Fibroblast of skin of right quadriceps (primary cell): Measurements from ENCODE around the gene MORN1.

ENCODE experiments used
- DNase-seq: peaks from one replicate; pipeline ENCODE4 v3.0.0-alpha.2; 2013

The MORN1 gene

DNA sequence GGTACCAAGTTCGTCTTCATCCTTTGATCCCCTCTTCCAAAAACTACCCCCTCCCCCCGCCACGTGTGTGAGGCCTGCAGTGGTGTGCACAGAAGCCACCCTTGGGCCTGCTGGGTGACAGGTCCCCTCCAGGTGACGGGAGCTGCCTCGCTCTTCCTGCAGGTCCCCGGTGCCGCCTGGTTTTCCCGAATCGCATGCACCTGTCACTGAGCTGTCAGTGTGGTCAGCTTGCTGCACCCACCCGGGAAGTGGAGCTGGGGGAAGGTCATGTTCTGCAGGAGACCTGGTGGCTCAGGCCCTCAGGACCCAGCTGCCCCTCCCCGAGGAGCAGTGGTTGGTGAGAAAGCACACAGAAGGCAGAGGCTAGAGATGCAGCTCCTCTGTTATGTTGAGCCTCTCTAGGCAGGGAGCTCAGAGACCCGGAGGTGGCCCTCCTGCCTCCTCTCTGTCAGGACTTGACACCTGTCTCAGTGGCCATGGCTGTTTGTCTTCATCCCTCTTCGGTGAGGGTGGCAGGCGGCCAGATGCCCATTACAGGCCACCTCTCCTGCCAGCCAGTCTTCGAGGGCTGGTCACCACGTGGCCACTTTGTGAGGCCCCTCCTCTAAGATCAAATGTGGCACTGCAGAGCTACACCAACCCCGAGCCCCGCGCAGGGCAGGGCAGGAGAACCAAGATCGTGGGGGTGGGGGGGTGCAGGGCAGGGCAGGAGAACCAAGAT is 102.4 kb downstream of the MORN1 start:
- no peak for DNase-seq

DNA sequence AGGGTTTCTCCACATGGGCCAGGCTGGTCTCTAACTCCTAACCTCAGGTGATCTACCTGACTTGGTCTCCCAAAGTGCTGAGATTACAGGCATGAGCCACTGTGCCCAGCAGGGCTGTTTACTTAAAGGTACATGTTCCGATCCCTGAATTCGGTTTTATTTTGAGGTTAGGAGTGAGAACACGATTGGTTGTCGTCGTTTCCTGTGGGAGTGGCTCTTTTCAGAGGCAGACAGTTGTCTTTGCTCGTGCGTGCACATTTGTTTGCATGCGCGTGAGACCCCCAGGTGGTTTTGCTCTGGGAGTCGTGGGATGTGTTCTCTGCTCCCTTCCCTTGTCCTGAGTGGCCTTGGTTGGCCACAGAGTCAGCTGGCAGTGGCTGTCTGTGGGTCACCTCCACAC is 103.0 kb downstream of the MORN1 start:
- no peak for DNase-seq

DNA sequence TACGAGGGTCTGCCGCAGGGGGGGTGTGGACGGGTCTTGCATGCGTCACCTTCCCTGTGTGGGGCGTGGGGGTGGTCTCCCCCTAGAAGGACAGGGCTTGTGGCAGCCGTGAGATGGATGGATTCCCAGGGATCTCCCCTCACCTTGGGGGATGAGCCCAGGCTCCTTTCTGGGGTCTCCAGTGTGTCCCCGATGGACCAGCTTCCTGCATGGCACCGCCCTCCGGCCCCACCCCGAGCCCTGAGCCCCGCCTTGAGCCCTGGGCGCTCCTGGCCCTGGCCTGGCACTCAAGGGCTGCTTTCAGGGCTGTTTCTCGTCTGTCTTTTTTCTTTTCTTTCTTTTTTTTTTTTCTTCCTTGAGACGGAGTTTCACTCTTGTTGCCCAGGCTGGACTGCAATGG is 103.7 kb downstream of the MORN1 start:
- DNase-seq = no peak

DNA sequence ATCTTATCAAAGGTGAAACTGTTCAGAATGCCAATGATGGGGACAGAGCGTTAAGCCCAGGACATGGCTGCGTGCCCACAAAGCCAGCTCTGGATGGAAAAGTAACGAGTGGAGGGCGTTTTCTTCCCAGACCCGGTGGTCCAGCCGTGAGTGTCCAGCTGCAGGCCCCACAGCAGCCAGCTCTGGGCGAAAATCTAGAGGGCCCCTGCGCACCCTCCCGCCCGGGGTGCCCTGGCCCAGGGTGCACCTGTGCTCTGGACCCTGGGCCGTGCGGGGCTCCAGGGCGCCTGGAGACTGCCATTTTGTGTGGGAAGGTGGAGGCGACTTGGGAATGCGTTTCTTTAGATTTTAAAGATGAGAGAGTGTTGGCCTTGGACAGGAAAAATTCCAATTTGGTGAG is 104.4 kb downstream of the MORN1 start:
- DNase-seq = no peak

DNA sequence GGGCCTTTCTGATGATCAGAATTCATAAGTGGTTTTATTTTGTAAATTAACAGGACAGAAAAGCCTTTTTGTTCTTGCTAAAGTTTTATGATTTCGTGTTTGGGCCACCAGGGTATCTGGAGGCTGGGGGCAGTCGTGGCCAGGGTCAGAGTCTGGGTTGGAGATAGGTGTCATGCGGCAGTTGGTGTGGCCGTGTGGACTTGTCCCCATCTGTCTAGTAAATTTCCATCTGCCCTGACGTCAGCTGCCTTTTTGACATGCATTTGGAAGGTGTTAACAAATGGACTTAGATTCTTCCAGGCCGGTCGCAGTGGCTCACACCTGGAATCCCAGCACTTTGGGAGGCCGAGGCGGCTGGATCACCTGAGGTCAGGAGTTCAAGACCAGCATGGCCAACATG is 106.4 kb downstream of the MORN1 start:
- no peak for DNase-seq

DNA sequence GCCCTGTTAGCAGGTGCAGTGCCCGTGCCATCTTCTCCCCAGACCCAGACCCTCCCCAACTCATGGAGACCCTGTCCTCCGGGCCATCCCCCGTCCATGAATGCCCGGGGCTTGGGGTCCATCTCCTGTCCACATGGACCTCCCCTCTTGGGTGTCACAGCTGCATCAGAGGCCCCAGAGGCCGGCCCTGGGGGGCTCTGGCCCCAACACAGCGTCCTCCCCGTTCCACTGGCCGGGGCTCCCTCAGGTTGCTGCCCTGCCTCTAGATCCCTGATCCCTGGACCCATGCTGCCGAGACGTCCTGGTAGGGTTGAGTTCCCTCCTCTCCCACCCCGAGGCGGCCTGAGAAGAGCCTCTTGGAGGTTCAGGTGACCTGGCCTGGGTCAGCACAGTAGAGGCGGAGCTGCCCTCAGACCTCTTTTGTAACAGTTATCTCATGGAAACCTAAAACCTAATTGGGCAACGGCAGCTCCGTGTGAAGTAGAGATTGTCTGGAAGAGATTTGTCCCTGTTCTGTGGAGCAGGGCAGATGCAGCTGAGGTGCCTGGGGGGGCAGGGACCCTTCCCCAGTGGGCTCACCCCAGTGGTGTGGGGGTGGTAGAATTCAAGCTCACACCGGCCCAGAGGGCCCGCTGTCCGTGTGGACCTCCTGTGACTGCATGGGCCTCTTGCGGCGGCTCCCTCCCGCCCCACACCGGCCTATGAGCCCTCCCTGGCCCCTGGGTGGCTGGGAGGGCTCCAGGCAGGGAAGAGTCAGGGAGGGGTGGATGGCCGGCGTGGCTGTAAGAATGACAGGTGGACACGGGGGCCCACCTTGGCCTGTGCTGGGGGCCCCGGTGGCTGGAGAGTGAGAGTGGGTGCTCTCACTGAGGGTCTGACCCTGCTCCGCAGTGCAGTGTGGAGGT is 107.1 kb downstream of the MORN1 start:
- no peak for DNase-seq

DNA sequence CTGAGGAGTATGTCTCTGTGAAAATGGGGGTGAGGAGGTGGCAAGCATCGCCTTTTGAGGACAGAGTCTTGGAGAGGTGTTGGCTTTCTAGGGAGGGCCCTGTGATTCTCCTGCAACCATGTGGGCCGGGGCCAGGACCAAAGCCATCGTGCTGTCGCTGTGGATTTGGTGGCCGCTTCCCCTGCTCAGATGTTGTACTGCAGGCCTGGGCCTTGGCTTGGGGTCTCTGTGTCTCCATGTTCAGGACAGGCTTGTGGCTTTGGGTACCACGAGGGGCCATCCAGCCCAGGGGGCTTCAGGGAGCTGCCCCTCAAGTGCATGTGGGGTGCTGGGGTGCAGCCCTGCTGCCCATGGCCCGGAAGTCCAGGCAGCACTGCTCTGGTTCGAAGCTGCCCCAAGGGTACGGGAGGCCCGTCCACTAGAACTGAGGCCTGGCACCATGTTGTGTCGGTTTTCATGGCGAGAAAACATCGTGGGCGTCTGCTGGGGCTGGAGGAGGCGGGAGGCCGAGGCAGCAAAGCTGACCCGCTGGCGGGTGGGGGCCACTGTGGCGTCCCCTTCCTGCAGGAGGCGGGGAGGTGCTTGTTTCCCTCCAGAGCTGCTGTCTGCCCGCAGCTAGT is 107.9 kb downstream of the MORN1 start:
- no peak for DNase-seq

DNA sequence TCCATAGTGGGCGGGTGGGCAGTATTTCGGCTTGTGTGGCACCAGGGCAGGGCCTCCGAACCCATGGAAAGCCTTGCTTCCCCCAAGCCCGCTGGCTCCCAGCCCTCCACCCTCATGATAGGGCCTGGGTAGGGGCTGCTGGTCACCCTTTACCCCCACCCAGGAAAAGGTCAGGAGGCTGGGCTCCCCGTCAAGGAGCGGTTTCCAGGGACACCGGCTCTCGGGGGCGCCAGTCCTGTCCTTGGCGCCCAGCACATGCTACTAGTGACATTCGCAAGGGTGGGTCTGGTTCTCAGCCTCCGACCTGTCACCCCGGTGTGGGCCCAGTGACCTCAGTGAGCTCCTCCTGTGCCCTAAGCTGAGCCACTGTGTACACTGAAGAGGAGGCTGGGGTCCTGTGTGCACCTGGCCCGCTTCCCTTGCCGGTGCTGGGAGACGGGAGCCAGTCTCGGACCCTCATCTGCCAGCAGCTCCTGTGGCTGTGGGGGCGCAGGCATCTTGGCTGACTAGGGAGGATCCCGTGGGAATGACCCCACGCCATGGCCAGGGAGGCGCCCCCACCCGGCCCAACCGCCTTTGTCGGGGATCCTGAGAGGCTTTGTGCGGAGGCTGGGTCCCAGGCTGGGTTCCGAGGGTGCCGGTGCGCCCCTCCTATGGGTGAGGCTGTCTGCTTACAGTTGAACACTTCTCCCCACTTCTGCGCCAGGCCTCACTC is 108.6 kb downstream of the MORN1 start:
- DNase-seq = no peak

DNA sequence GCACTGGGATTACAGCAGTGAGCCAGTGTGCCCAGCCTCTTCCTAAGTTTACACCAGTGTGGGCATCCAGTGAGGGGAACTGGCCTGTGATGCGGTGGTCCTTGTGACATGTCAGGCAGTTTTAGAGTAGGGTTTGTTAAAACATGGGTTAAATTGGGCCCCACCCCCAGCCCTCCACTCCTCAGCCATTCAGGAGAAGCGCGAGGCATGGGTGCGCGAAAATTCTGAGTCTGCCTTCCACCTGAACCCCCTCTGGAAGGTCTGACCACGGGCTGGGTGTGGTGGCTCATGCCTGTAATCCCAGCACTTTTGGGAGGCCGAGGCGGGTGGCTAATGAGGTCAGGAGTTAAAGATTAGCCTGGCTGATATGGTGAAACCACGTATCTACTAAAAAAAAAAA is 111.5 kb downstream of the MORN1 start:
- no peak for DNase-seq

DNA sequence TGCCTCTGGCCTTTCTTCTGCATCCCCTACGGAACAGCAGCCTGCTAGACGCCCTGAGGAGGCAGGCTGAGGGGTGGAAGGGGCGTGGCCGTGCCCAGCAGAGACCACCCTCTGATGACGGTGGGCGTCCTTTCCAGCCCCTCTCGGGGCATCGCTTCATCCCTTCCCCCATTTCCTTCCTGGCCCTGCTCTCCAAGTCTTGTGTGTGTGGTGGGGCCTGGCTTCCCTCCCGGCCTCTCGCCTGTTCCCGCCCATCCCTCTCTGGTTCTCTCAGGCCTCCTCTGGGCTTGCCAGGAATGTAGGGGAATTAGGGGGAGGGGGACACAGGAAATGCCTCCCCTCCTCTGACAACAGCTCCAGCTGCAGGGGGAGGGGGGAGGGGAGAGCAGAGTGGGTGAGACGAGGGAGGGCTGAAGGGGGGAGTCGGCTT is 112.1 kb downstream of the MORN1 start:
- peak; percentile 100 for DNase-seq

DNA sequence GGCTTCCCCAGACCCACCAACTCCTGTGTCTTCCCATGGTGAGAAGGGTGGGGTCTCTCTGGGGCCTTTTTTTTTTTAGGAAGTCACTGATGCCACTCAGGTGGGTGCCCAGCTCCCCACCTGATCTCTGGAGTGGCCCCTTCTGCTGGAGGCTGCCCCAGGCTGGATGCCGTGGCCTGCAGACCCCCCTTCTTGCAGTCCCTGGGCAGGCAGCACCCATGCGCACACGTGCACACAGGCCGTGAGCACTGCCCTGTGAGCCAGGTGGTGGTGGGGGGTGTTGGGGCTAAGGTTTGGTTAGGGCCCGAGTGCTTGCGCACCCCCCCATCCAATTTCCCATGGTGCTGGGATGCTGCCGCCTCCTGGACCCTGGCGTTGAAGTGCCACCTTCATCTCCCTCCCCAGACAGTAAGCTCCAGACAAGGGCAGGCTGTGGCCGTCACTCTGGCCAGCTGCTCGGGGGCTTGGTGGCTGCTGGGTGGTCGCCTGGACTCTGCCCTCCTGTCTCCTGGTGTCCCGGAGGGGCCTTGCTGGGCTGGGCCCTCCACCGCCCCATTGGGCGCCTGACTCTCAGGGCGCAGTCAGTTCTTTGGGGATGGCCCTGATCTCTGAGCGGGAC is 112.7 kb downstream of the MORN1 start:
- DNase-seq = no peak

DNA sequence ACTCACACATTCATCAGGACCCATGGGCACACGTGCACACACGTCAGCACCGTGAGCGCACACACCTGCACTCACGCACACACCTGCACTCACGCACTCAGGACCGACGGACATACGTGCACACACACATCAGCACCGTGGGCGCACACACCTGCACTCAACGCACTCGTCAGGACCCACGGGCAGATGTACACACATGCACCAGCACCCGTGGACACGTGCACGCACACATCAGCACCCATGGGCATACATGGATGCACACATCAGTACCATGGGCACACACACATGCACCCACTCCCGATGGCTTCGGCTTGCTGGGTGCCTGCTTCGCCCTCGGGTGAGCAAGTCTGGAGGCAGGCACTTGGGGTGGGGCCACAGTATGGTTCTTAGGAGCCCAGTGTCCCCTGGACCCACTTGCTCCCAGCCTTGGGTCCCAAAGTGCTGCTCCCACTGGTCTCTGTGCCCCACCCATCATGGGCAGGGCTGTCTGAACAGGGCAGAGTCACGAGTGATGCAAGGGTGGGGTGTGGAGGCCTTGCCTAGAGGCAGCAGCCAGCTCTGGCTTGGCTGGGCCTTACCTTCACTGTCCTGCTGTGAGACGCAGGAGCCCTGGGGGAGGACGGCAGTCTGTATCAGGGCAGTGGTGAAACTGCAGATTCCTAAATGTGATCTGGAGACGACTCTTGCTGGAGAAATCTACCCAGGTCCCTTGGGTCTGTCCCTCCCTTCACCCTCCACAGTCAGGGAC is 113.4 kb downstream of the MORN1 start:
- DNase-seq = no peak

DNA sequence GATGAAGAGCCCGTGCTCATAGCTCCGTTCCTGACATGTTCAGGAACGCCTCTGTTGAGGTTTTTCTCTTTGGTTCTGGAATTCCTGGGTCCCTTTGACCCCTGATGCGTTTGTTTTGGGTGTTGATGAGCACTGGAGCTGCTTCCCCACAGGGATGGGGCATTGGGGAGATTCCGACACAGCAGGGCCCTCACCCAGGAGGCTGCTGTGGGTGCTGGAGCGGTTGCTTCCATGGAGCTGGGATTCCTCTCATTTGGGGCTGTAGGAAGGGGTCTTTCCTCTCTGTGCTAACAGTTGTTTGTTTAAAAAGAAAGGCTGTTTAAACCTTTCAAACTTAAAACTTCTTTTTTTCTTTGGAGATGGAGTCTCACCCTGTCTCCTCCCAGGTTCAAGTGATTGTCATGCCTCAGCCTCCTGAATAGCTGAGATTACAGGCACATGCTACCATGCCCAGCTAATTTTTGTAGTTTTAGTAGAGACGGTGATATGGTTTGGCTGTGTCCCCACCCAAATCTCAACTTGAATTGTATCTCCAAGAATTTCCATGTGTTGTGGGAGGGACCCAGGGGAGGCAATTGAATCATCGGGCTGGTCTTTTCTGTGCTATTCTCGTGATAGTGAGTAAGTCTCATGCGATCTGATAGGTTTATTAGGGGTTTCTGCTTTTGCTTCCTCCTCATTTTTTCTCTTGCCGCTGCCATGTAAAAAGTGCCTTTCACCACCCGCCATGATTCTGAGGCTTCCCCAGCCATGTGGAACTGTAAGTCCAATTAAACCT is 114.4 kb downstream of the MORN1 start:
- peak; percentile 72 for DNase-seq

DNA sequence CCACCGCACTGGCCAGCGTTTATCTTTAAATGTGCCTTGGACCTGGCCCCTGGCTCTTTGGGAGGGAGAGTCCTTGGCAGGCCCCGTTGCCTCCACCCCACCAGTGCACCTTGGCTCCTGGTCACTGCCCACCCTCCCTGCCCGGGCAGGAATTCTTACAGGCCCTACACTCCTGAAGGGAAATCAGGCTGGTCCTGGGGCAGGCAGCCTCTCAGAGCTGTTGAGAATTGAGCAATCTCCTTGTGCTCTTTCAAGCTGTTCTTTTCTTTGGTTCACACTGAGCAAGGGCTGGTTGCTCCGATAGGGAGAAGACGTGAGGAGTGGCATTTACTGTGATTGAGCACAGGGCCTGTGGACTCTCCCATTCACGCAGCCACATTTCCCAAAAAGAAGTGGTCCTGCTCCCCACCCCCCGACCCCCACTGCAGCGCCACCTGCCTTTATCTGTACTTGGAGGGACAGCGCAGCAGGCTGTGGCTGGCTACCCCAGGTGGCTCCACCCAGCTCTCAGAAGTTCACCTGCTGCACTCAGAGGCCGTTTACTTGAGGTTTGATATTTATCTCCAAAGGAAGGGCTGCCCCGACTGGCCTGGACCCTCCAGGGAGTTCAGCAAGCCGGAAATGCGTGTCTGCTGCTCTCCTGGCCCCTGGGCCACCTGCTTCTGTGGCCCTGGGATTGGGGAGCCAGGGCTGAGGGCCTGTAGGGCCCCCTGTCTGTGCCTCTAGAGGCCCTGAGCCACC is 115.4 kb downstream of the MORN1 start:
- peak; percentile 47 for DNase-seq

DNA sequence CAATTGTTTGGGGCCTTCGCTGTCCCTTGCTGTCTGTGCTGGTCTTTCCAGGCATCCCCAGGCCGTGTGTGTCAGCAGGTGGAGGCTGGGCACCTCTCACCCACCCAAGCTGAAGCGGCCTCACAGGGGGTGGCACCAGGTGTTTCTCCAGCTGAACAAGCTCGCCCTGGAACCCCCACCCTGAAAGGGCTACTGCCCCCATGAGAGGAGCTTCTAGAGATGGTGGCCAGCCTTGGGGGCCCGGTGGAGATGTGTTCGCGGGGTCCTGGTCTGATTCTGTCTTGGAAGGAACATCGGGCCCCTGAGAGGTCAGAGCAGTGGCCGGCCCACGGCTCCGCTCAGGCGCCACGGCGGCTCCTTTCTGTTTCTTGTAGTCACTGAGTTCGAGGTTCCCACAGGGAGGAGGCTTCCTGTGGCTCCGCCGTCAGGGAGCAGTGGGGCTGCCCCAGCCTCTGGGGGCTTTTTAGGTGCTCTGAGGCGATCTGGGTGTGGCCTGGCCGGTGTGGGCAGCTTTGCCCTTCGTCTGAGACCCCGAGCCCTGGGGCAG is 116.4 kb downstream of the MORN1 start:
- no peak for DNase-seq

DNA sequence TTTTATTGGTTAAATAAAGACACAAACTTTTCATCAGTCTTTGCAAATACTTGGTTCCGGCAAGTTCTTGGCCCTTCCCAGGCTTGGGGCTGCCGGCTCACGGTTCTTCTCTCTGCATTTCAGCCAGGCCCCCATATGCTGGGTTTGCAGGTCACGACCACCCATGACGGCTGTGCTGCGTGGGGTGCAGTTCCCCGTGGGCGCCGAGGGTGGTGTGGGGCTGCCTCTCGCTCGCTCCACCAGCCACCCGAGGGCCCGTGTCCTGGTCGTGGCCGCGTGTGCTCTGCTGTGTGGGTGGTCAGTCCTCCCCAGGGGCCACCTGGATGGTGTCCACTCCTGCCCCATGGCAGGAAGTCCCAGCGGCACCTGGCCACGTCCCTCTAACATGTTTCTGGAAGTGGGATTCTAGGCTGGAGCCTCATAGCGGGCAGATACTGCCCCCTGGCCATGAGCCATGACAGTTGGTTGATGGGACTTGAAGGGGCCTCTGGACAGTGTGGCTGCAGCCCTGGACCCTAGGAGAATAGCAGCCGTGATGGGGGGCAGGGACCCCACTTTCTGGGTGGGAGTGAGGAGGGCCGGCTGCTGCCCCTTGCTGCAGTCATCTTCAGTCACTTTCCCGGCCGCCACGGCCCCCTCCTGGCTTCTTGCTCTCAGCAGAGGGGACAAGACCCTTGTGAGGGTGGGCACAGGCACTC is 117.0 kb downstream of the MORN1 start:
- DNase-seq = no peak

DNA sequence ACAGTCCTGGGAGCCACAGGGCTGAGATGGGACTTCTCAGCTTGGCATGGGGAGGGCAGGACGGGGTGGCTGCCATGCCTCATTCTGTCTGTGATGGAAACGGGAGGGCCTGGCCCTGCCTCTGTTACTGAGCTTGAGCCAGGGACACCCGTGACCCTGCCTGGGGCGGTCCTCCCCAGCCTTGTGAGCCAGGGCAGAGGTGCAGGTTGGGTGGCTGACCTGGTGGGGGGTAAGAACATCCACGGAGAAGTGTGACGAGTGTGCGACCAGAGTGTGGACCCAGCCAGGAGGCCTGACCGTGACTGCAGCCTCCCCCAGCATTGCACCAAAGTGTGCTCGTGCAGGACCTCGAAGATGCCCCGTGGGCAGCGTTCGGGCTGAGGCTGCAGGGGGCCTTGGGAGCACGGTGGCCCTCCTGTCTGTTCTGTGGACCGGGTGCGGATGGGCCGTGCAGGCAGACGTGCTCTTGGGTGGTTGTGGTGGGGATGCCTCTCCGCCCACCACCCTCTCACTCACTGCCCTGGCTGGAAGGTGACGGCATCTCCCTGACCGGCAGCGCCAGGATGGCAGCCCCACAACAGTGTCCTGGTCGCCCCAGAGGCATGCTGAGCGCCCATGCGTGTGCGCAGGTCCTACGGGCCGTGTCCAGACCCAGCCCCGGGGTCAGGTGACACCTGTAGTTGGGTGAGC is 117.8 kb downstream of the MORN1 start:
- no peak for DNase-seq

DNA sequence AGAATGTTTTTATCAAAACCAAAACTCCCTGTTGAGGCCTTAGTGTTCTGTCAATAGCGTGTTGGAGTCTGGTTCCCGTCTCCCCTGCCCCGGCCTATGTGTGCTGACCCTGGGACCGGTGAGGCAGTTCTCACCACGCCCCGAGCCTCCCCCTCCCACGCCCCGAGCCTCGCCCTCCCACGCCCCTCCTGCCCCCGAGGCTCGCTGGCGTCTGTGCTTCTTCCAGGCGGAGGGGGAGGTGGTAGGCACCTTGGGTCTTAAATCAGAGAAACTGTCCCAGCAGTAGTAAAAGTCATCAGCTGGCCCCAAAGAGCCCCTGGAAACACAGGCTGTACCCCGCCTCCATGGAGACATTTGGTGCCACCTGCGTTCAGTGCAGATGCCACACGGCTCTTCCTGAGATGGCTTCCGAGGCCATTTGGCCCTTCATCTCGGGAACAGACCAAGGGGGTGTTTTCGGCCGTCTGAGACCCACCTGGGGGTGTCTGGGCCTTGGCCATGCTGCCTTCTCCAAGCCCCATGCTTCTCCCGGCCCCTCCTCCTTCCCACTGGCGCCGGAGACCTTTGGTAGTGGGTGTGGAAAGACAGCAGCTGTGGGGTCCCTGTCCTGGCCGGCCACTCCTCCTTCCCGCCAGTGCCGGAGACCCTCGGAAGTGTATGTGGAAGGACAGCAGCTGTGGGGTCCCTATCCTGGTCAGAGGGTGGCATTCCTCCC is 118.5 kb downstream of the MORN1 start:
- no peak for DNase-seq
